LNCaP clone FGC (cell line): Measurements from ENCODE around the gene SEPTIN6.
"Not testable (repeated sequence)": the region's sequence is repeated elsewhere in the genome, so short reads cannot be mapped to it uniquely, and the experiment has no call there.

Experiments used
- DNase-seq: peaks from one replicate; pipeline ENCODE4 v3.0.0-alpha.2; 2011; ENCODE audit warnings: low read depth
- H3K4me3 ChIP-seq: 2 replicates; pipeline ENCODE4 v1.5.1; 2011; ENCODE audit warnings: mild to moderate bottlenecking, low read depth, low read length, control low read depth
- TF ChIP-seq, protein P1 (sequence below): IDR thresholded peaks from 2 replicates; pipeline ENCODE4 v1.5.1; 2012; ENCODE audit warnings: mild to moderate bottlenecking; ENCODE audit not compliant: control insufficient read depth, insufficient read depth; ENCODE audit errors: extremely low read depth

The SEPTIN6 gene

GRCh38 chrX:119667111-119667878 is 25.7 kb downstream of the SEPTIN6 start:
- no peak overlapping the region for H3K4me3 ChIP-seq
- TF ChIP-seq, protein P1, sequence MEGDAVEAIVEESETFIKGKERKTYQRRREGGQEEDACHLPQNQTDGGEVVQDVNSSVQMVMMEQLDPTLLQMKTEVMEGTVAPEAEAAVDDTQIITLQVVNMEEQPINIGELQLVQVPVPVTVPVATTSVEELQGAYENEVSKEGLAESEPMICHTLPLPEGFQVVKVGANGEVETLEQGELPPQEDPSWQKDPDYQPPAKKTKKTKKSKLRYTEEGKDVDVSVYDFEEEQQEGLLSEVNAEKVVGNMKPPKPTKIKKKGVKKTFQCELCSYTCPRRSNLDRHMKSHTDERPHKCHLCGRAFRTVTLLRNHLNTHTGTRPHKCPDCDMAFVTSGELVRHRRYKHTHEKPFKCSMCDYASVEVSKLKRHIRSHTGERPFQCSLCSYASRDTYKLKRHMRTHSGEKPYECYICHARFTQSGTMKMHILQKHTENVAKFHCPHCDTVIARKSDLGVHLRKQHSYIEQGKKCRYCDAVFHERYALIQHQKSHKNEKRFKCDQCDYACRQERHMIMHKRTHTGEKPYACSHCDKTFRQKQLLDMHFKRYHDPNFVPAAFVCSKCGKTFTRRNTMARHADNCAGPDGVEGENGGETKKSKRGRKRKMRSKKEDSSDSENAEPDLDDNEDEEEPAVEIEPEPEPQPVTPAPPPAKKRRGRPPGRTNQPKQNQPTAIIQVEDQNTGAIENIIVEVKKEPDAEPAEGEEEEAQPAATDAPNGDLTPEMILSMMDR, result no peak
- no peak for DNase-seq

DNA sequence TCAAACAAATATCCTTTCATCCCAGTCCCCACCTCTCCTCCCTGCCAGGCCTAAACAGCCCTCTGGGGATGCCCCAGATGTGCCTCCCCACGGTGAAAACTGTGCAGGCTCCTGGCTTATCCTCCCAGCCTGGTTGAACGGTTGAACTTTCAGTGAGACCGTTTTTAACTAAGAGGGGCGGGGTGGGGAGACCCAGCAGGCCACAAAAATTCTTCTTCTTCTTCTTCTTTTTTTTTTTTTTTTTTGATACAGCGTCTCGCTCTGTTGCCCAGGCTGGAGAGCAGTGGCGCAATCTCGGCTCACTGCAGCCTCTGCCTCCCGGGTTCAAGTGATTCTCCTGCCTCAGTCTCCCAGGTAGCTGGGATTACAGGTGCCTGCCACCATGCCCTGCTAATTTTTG is 28.1 kb downstream of the SEPTIN6 start:
- H3K4me3 ChIP-seq, DNase-seq: not testable (repeated sequence)

GRCh38 chrX:119661486-119661885 is 31.5 kb downstream of the SEPTIN6 start:
- TF ChIP-seq, protein P1, result no peak
- DNase-seq, result no peak
- no peak overlapping the region for H3K4me3 ChIP-seq

DNA sequence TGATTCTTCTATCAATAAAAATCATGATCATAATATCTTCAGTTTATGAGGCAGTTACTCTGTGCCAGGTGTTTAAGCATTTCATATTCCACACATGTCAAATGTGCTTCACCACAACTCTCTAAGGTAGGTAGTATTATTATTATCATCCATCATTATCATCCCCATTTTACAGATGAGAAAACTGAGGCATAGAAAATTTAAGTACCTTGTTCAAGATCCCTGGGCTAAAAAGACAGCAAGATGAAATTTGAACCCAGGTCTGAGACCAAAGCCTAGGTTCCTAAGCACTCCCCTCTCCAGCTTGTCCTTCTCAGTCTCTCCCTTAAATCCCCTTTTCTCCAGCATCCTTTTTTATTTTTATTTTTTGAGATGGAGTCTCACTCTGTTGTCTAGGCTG is 33.4 kb downstream of the SEPTIN6 start:
- no peak overlapping the region for H3K4me3 ChIP-seq
- TF ChIP-seq, protein P1, result no peak
- no peak for DNase-seq

DNA sequence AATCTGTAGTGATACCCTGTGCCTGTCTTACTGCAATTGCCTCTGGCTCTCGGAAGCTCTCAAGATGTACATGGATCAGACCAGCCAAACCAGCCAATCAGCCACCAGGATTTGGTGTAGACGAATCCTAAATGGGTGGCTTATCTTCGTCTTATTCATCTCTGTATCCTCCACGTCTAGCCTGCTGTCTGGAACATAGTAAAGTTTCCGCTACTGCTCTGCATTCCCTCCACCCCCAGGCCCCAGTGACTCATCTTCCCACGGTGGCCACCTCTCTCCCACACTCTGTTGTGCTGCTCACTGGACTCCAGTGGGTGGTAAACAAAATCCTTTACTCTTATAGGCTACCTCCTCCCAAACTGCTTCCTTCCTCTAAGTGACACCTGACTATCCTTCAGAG is 37.8 kb downstream of the SEPTIN6 start:
- no peak overlapping the region for H3K4me3 ChIP-seq
- no peak for DNase-seq
- TF ChIP-seq, protein P1, result no peak

DNA sequence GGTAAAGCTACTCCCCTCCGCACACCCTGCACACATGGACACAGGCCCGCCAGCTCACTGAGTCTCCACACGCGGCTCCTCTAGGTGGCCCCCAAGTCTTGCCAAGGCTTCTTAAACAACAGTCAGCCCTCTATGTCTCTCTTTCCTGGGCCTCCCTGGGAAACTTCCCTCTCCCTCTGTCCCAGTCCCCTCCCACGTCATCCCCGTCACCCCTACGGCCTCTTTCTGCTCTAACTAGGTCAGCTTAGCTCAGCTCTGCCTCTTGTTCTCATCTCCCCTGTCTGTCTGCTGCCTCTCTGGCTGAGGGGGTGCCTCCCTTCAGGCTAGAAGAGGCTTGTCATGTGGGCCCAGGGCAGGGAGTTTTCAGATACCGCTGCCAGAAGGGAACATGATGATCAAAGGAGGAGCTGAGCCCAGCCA is 38.8 kb downstream of the SEPTIN6 start:
- TF ChIP-seq, protein P1, result no peak
- no peak for DNase-seq
- H3K4me3 ChIP-seq, result no peak overlapping the region

- no peak for DNase-seq
- TF ChIP-seq, protein P1, result no peak
- H3K4me3 ChIP-seq, result no peak overlapping the region
Observed at GRCh38 chrX:119648421-119648775, 44.6 kb downstream of the SEPTIN6 start.
